Measurements from ENCODE around the gene GLCCI1.

GLCCI1 gene

DNA sequence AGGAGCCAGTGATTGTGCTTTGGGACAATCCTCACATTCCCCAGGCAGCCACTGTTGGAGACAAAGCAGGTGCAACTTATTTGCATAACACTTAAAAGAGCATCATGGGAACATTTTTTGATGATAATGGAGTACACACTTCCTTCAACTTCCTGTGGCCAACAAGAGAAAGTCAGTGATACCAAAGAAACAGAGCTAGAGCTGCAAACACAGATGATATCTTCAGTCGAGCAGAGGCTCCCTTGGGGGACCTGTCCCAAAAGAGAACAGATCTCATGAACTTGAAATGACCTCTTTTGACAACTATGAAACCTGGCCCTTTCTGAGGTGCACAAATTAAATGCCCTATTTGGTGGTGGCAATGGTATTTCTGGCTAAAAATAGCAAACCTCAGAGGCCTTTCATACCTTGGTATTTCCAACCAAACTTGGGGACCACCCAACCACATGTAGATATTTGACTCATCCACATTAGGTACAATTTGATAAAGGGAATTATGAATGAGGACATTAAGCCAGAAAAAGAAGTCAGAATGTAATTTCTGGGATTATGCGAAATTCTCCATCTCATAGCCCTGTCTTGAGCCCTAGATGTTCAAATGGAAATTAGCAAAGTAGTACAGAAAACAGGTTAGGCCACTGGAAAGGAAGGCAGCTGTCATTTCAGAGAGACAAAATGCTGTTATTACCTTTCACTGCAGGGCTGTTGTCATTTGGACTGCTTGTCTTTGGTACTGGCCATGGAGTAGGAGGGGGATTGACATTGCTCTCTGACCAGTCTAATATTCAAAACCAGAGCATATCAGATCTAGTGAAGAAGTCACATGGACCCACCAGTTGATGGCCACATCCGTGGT is 147.2 kb downstream of the GLCCI1 start:
- no peak overlapping the region for H2AFZ ChIP-seq (ENCODE audit: low read length)

DNA sequence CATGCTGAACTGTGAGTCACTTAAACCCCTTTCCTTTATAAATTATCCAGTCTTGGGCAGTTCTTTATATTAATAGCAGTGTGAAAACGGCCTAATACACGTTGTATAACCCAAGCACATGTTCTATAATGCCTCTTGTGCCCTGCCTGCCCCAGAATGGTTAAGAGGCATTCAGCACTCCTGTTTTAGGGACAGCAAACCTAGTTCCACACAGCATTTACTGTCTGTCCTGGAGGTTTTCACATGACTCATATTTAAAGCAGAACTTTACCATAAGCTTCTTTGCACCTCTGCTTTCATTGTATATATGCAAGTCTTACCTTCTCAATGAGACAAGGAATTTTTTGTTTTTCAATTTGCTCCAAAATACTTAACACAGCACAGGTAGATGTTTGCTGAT is 148.6 kb downstream of the GLCCI1 start:
- TF ChIP-seq EZH2phosphoT487 (IDR thresholded peaks at IDR 0.05; ENCODE audit: borderline replicate concordance), result no peak
- TF ChIP-seq, protein P1, sequence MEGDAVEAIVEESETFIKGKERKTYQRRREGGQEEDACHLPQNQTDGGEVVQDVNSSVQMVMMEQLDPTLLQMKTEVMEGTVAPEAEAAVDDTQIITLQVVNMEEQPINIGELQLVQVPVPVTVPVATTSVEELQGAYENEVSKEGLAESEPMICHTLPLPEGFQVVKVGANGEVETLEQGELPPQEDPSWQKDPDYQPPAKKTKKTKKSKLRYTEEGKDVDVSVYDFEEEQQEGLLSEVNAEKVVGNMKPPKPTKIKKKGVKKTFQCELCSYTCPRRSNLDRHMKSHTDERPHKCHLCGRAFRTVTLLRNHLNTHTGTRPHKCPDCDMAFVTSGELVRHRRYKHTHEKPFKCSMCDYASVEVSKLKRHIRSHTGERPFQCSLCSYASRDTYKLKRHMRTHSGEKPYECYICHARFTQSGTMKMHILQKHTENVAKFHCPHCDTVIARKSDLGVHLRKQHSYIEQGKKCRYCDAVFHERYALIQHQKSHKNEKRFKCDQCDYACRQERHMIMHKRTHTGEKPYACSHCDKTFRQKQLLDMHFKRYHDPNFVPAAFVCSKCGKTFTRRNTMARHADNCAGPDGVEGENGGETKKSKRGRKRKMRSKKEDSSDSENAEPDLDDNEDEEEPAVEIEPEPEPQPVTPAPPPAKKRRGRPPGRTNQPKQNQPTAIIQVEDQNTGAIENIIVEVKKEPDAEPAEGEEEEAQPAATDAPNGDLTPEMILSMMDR (conservative IDR thresholded peaks at IDR 0.05; ENCODE audit: low read length), result no peak
- no peak overlapping the region for H3K4me2 ChIP-seq (ENCODE audit: low read depth, low read length, poor library complexity, severe bottlenecking)
- H3K36me3 ChIP-seq (ENCODE audit: insufficient read depth, low read length), result no peaks in the 10 kb centered on the region
- H3K9me2 ChIP-seq (replicated peaks; ENCODE audit: low read depth, low read length), result no peaks in the 10 kb centered on the region
- H3K27me3 ChIP-seq (ENCODE audit: insufficient read depth, low read length, poor library complexity, severe bottlenecking), result no peaks in the 10 kb centered on the region
- H3K4me3 ChIP-seq (ENCODE audit: low read length, poor library complexity, severe bottlenecking), result no peak overlapping the region
- H3K4me1 ChIP-seq (ENCODE audit: insufficient read depth, low read length, poor library complexity, severe bottlenecking), result peaks cover 79% of the 10 kb centered on the region
- H3K79me2 ChIP-seq (ENCODE audit: insufficient read depth, low read length), result no peaks in the 10 kb centered on the region
- no peaks in the 10 kb centered on the region for H4K20me1 ChIP-seq (ENCODE audit: insufficient read depth, low read length, poor library complexity, severe bottlenecking)
- no peak overlapping the region for H2AFZ ChIP-seq (ENCODE audit: low read length)
- H3K9ac ChIP-seq (ENCODE audit: low read depth, low read length, poor library complexity, severe bottlenecking), result no peak overlapping the region
- H3F3A ChIP-seq (ENCODE audit: low read depth), result peaks cover 10% of the 10 kb centered on the region
- peaks cover 5% of the 10 kb centered on the region; the same call in 1 of the 2 replicates for H3K9me3 ChIP-seq (ENCODE audit: insufficient read depth, low read depth, low read length)

More for the DNA sequence above, 147.2 kb downstream of the GLCCI1 start:
- H4K20me1 ChIP-seq (ENCODE audit: insufficient read depth, low read length, poor library complexity, severe bottlenecking), result no peaks in the 10 kb centered on the region
- H3K79me2 ChIP-seq (ENCODE audit: insufficient read depth, low read length), result no peaks in the 10 kb centered on the region
- peak overlapping the region; percentile 36 for H3K4me3 ChIP-seq (ENCODE audit: low read length, poor library complexity, severe bottlenecking)
- H3K9ac ChIP-seq (ENCODE audit: low read depth, low read length, poor library complexity, severe bottlenecking), result peak overlapping the region; percentile 29
- TF ChIP-seq, protein P1 (conservative IDR thresholded peaks at IDR 0.05; ENCODE audit: low read length), result no peak
- no peak for TF ChIP-seq EZH2phosphoT487 (IDR thresholded peaks at IDR 0.05; ENCODE audit: borderline replicate concordance)
- H3K9me2 ChIP-seq (replicated peaks; ENCODE audit: low read depth, low read length), result no peaks in the 10 kb centered on the region
- H3K4me1 ChIP-seq (ENCODE audit: insufficient read depth, low read length, poor library complexity, severe bottlenecking), result peaks cover 68% of the 10 kb centered on the region
- peak overlapping the region; percentile 67 for H3K4me2 ChIP-seq (ENCODE audit: low read depth, low read length, poor library complexity, severe bottlenecking)
- peaks cover 10% of the 10 kb centered on the region for H3F3A ChIP-seq (ENCODE audit: low read depth)
- no peaks in the 10 kb centered on the region for H3K36me3 ChIP-seq (ENCODE audit: insufficient read depth, low read length)
- H3K9me3 ChIP-seq (ENCODE audit: insufficient read depth, low read depth, low read length), result peaks cover 5% of the 10 kb centered on the region; the same call in 1 of the 2 replicates
- no peaks in the 10 kb centered on the region for H3K27me3 ChIP-seq (ENCODE audit: insufficient read depth, low read length, poor library complexity, severe bottlenecking)

DNA sequence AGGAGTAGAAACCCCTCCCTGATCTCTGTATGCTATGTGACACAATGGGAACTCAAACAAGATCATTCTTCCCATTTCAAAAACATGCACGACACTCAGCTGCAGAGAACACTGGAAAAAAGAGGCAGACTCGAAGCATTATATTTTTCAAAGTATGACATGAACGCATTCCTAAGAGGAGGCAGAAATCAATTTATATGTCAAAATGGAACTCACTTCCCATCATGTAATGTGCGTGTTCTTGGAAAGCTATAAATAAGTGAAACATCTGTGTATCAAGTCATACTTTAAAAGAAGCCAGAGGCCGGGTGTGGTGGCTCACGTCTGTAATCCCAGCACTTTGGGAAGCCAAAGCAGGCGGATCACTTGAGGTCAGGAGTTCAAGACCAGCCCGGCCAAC is 150.7 kb downstream of the GLCCI1 start:
- Histone ChIP-seq H3K4me1 (ENCODE audit: insufficient read depth, low read length, poor library complexity, severe bottlenecking) (peaks cover 73% of the 10 kb centered on the region), H3K36me3 (ENCODE audit: insufficient read depth, low read length) (no peaks in the 10 kb centered on the region), H3K4me2 (ENCODE audit: low read depth, low read length, poor library complexity, severe bottlenecking) (no peak overlapping the region), H2AFZ (ENCODE audit: low read length) (no peak overlapping the region), H4K20me1 (ENCODE audit: insufficient read depth, low read length, poor library complexity, severe bottlenecking) (no peaks in the 10 kb centered on the region), H3F3A (ENCODE audit: low read depth) (peaks cover 10% of the 10 kb centered on the region), H3K9ac (ENCODE audit: low read depth, low read length, poor library complexity, severe bottlenecking) (no peak overlapping the region), H3K4me3 (ENCODE audit: low read length, poor library complexity, severe bottlenecking) (no peak overlapping the region), H3K79me2 (ENCODE audit: insufficient read depth, low read length) (no peaks in the 10 kb centered on the region), H3K9me3 (ENCODE audit: insufficient read depth, low read depth, low read length) (no peaks in the 10 kb centered on the region), H3K27me3 (ENCODE audit: insufficient read depth, low read length, poor library complexity, severe bottlenecking) (no peaks in the 10 kb centered on the region), H3K9me2 (replicated peaks; ENCODE audit: low read depth, low read length) (no peaks in the 10 kb centered on the region)
- no peak for TF ChIP-seq EZH2phosphoT487 (IDR thresholded peaks at IDR 0.05; ENCODE audit: borderline replicate concordance)
- TF ChIP-seq, protein P1 (conservative IDR thresholded peaks at IDR 0.05; ENCODE audit: low read length), result no peak
